NCI-H128 (cell line): Measurements from ENCODE around the gene DDX17.
"Not testable (repeated sequence)": the region's sequence is repeated elsewhere in the genome, so short reads cannot be mapped to it uniquely, and the experiment has no call there.

Experiments
- DNase-seq: peaks from one replicate; lab custom pipeline; 2025; ENCODE audit not compliant: unreplicated experiment; lab: John Stamatoyannopoulos, UW

DDX17 gene

GRCh38 chr22:38494498-38494897, 11.6 kb downstream of the DDX17 start:
- DNase-seq: no peak

GRCh38 chr22:38491707-38492348, 14.3 kb downstream of the DDX17 start:
- DNase-seq: no peak

DNA sequence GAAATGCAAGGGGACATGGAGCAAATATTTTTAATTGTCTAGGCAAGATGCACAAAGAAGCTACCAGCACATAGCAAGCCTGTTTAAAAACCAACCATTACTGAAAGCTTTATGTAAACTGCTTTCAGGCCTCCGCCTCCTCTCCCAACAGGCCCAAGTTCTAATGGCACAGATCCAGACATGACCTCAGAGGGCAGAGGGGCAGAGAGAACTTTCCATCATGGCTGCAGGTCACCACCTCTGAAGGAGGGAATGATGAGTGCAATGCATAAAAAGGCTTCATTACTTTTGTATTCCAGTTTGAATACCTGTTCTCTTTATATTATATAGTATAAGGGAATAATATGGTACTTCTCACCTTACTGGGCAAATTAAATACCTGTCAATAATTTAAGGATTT, 15.2 kb downstream of the DDX17 start:
- no peak for DNase-seq

- DNase-seq: no peak
These were observed 15.6 kb downstream of the DDX17 start for GRCh38 chr22:38490475-38490874.

- no peak for DNase-seq
These were observed 16.5 kb downstream of the DDX17 start for GRCh38 chr22:38489561-38490145.

DNA sequence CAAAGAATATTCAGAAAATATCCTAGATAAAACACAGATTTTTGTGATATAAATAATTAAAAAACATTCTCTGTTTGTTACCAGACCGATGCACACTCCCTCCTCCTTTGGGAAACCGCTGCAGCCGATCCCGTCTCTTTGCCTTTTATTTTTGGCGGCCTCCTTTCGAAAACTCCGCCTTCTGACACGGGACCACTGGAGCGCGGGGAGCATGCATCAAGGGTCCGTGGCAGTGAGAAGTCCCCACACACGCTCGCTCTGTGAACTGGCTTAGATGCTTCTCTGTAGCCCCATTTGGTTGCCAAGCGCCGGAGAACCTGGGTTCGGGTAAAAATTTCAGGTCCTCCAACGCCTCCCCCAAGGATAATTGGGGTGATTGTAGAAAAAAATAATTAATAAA, 17.0 kb downstream of the DDX17 start:
- DNase-seq: no peak

DNA sequence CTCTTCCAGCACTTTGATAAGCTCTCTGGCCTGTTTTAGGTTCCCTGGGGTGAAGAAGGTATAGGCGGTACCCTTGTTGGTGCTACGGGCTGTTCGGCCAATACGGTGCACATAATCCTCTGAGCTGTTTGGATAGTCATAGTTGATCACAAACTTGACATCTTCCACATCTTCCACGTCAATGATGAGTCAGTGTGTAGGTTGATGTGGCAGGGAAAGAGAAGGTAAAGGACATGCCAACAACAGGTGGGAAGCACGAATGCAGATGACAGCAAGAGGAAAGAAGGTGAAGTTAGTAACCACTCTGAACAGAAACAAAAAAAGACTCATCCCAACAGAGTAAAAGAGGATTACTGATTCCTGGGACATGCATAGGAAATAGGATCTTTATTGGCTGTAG, 18.2 kb downstream of the DDX17 start:
- no peak for DNase-seq

- DNase-seq: no peak
These were observed 20.3 kb downstream of the DDX17 start for GRCh38 chr22:38485783-38486182.

GRCh38 chr22:38484244-38484643, 21.9 kb downstream of the DDX17 start:
- no peak for DNase-seq

DNA sequence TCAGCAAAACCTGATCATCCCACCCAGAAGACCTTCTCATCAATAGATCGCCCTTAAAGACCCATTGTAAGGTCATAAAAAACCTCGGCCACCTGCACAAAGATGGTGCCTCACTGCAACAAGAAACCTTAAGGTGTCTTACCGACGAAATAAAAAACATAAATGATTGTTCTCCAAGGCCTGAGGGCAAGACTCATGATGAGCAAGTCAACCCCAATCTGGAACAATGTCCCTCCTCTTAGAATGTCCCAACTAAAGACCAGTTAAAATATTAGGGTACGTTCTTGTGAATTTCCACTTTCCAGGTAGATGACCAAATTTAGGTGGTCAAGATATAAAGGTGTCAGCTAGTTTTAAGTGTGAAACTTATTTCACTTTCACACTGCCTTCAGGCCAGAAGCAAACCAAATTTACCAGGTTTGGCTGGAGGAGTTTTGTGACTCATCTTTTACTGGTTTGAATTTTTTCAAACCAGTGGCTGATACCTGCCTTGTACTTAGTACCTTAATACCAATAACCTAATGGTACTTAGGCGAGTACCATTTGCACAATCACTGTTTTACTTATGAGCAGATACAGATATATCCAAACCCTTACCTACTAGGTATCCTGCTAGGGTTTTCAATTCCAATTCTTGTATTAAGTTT, 23.3 kb downstream of the DDX17 start:
- DNase-seq: no peak

GRCh38 chr22:38481871-38482332, 24.2 kb downstream of the DDX17 start:
- DNase-seq: no peak

- DNase-seq: no peak
These were observed 24.8 kb downstream of the DDX17 start for GRCh38 chr22:38481162-38481870.

DNA sequence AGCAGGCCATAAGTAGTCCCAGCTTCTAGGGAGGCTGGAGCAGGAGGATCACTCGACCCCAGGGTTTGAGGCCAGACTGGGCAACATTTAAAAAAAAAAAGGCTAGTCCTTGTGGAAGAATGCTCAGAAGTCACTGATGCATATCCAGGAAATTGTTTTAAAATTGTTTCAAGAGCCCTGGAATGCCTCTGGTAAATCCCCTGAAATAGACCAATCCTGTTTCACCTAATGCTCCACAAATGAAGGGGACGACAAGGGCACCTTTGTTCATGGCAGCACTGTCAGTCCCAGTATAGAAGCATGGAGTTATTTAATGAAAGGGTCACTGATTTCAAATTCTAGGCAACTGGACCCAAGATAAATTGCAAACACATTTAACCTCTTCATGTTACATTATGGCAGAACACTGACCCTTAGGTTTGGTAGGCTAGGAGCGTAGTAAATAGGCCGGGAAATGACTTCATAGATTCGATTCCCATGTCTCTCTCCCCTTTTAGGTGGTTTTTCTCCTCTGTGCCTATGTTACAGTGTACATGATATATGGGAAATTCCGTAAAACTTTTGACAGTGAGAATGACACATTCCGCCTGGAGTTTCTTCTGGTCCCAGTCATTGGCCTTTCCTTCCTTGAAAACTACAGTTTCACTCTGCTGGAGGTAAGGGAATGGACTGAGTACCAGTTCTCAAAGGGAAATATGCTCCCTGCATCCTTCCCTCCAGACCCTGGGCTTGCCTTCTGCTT, 26.8 kb downstream of the DDX17 start:
- DNase-seq: no peak

GRCh38 chr22:38477585-38477984, 28.5 kb downstream of the DDX17 start:
- DNase-seq: no peak

DNA sequence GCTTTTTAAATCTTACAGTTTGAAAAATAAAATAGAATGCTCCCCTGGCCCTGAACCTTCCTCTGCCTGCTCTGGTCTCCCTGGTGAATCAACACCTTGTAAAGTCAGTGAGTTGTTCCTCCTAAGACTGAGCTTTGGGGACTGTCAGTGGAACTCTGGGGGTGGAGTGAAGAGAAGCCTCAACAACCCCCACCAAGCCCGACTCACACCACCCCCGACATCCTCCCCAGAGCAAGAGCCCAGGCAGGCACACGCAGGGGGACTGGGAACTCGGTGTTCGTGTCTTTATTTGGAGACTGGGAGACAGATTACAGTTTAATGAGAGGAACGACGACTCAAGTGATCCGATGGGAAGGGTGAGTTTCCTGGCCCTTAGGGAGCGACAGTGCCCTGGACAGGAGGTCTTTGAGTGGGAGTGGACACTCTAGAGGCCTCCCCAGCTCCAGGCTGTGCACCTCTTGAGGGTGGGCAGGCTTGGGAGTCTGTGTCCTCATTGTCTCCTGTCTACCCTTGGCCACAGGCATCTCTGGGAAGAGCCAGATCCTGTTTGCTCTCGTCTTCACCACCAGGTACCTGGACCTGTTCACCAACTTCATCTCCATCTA, 32.0 kb downstream of the DDX17 start:
- DNase-seq: no peak

- no peak for DNase-seq
These were observed 34.9 kb downstream of the DDX17 start for GRCh38 chr22:38471237-38471636.

DNA sequence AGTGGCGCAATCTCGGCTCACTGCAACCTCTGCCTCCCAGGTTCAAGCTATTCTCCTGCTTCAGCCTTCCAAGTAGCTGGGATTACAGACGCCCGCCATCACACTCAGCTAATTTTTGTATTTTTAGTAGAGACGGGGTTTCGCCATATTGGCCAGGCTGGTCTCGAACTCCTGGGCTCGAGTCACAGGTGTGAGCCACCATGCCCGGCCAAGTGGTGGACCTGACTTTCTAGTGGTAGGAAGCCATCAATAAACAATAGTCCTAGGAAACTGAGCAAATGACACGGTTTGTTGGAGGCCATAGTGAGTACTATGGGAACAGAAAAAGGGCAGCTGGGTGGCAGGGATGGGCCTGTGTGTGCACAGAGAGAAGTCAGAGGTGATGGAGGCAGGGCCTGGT, 35.9 kb downstream of the DDX17 start:
- DNase-seq: not testable (repeated sequence)

- no peak for DNase-seq
These were observed 36.8 kb downstream of the DDX17 start for GRCh38 chr22:38469306-38469781.

DNA sequence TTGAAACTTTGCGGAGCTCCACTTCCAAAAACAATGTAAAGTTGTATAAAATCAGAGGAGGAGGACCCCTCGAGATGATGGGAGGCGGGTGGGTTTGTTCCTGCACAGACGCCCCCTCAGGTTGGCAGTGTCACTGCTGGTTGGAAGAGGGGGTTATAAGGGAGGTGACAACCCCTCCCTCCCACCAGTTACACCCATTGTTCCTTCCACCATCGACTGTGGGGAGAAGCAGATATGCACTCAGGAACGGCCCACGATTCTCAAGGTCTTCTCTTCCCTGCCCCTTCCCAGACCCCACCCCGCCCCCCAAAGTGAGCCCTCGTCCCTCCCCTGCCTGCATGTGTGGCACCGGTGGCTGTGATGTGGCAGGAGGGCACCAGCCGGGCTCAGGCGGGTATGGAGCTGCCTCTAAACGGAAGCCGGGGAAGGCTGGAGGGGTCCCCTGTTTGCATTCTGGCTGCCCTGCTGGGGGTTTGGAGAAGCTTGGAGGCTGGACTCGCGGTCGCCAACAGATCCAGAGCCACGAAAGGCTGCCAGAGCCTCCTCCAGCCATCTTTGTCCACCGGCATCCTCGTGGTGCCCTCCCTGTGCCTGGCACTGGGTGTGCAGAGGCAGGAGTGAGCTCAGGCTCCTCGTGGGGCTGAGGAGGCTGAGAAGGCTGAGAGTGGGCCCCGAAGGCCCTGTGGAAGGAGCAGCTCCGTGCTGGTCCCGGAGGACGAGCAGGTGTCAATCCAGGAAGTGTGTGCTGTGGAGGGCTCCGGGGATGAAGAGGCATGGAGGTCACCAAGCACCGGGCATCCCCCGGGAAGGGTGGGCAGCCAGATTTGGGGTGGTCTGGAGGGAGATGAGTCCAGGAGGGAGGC, 37.4 kb downstream of the DDX17 start:
- no peak for DNase-seq
